Skin epidermis (tissue), 12 donors: Measurements from ENCODE around the gene SYVN1.
"Not testable (repeated sequence)": the region's sequence is repeated elsewhere in the genome, so short reads cannot be mapped to it uniquely, and the experiment has no call there.

Experiments
- H3K27ac ChIP-seq, 21 experiments: fragments of 200-600 bp; sonication (generic) in 11 of 21; one replicate each; pipeline ENCODE4 v1.5.0; 2020; ENCODE audit warnings: mild to moderate bottlenecking in 3 of 21, inconsistent platforms in 2 of 21, moderate library complexity in 2 of 21
- H3K4me3 ChIP-seq, 7 experiments: fragments of 200-600 bp; sonication (generic) in 2 of 7; one replicate each; pipeline ENCODE4 v1.5.0; 2020; ENCODE audit warnings: inconsistent platforms in 2 of 7, mild to moderate bottlenecking in 2 of 7, moderate library complexity in 1 of 7

Gene SYVN1

DNA sequence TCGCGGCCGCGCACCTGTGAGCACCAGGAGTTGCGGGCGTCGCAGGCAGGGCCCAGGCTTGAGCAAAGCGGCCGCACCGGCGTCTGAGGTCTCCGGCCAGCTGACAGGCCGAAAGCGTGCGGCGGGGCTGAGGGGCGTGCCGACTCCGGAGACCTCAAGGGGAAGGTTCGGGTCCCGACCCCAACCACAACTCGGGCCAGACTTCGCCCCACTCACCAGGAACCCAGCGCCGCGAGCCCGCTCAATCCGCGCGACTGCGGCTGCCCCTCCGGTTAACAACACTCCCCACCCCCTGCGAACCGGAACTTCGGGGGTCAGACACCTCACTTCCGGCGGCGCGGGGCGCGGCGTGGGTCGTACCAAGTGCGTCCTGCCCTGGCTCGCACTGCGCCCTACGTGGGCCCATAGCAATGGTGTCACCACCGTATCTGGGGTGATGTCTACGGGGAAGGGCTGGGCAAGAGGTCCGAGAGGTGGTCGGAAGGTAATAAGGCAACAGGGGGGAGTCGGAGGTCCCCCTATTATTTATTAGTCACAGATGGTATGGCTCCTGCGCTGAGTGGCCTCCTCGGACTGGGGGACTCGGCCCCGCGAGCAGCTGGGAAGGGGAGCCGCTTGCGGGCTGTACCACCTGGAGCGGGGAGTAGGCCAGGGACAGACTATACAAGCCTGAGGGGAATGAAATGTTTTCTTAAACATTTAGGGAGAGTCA is at the start of gene SYVN1:
TSS of gene SYVN1 (minus strand) at position 280 of the 712 bp plus-strand sequence. CDS start 918 bp downstream, outside the sequence.
- Histone ChIP-seq H3K4me3 (peak within 1 kb of the TSS; percentile 72 to 97 (median 92)), H3K27ac (peak within 1 kb of the TSS; percentile 76 to 100 (median 98))

DNA sequence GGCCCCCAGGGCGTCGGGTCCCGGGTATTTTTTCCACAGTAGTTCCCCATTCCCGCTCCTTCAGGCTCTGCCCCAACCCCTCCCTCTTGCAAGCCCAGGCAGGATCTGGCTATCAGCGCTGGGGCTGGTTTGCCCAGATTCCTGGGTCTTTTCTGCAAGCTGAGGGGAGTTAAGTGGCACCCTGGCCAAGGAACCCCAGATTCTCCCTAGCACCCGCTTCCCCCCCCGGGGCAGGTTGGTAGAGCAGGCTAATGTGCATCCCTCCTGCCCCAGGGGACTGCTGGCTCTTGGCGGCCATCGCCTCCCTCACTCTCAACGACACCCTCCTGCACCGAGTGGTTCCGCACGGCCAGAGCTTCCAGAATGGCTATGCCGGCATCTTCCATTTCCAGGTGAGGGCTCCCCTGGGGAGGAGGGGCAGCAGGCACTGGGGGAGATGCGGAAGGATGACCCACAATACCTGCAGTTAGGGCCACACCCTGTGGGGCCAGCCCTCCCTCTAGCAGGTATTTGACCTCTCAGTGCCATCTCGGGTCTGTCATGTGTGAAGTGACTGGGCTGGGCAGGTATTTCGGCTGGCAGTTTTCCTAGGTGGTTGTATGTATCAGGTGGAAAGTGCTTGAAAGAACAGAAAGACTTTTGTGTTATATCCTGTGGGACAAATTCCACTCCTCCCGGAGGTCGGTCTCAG is 49.0 kb upstream of the SYVN1 start:
- H3K4me3 ChIP-seq, result peak overlapping the region; percentile 60 to 98 (median 83)
- H3K27ac ChIP-seq, result peak overlapping the region in 18 of 21 experiments; percentile 79 to 100 (median 96)

DNA sequence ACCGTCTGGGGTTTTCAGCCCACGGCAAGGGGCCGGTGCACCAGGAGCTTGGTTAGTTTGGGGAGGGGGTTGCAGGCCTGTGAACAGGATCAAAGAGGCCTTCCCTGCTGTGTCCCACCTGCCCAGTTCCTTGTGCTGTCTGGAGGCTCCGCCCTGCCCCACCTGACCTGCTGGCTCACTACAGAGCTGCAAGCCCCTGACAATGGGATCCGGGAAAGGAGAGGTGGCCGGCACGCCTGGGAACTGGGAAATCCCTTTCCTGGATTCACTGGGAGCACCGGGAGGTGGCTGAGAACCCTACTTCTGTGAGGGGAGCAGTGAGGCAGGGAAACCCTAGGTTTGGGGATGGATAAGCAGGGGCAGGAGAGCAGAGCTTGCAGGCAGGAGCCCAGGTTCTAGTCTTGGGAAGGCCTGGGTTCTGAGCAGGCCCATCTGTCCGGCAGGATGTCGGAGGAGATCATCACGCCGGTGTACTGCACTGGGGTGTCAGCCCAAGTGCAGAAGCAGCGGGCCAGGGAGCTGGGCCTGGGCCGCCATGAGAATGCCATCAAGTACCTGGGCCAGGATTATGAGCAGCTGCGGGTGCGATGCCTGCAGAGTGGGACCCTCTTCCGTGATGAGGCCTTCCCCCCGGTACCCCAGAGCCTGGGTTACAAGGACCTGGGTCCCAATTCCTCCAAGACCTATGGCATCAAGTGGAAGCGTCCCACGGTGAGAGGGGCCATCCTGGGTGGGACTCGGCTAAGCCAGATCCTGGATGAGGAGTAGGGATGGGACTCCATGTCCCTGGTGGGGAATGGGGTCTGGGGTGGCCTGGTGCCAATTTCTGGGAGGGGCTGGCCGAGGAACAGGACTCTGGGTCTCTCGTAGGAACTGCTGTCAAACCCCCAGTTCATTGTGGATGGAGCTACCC is 48.2 kb upstream of the SYVN1 start:
- Histone ChIP-seq H3K27ac (peak overlapping the region; percentile 79 to 100 (median 96)), H3K4me3 (peak overlapping the region; percentile 60 to 98 (median 83))

DNA sequence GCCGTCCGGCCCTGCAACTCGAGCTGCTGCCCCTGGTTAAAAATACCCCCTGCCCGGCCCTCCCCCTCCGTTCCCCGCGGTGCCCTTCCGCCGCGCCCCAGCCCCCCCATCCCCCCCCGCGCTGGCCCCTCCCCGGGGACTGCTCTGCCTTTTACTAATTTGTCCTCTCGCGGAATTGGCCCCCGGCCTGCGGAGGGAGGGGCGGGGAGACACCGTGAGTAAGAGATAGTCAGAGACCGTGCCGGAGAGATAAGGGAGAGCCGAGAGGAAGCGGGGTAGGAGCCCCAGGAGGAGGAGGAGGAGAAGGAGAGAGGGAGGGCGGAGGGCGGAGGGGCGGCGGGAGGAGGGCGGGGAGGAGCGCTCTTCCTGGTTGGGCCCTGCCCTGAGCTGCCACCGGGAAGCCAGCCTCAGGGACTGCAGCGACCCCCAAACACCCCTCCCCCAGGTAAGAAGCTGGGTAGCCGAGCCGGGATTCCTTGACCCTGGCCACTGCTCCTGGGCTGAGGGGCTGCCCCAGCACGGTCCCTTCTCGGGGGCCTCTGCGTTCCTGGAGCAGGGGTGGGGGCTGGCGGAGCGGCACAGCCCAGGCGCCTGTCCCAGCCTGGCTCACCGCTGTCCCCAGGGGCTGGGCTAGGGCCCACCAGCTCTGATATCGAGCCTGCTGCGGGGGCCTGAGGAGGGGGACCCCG is 47.4 kb upstream of the SYVN1 start, which contains the start of gene CAPN1:
TSS of gene CAPN1 (plus strand) at position 360 of the 689 bp plus-strand sequence. CDS start 774 bp downstream, outside the sequence.
- H3K4me3 ChIP-seq, result peak within 1 kb of the TSS; percentile 60 to 98 (median 83)

DNA sequence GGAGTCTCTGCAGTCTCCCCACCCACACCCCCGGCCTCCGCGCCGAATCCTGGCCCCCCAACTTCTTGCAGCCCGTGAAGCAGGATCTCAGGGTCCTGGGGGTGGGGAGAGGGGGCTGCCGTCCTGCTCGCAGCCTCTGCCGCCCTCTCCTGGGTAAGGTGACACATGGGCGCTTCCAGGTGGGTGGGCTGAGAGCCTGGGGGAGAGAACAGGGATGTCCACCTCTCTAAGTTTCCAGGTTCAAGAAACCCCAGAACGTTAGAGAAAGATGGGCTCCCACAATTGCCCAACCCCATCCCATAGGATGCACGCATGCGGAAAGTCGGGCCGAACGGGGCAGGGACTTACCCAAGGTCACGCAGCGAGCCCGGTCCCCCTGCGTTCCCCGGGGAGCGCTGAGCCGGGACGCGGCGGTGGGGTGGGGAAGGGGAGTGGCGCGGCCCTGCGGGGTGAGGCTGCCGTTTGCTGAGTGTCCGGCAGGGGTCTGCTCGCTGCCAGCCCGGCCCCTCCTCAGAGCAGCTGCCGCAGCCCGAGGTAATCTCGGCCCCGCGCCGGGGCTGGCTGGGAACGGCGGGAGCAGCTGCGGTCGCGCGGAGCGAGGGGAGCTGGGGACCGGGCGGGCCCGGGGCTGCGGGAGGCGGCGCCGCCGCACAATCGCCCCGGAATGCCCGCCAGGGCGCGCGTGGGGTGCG is 46.7 kb upstream of the SYVN1 start:
- H3K27ac ChIP-seq, result peak overlapping the region; percentile 69 to 100 (median 96)
- H3K4me3 ChIP-seq, result peak overlapping the region; percentile 60 to 98 (median 83)

More for the DNA sequence above, 47.4 kb upstream of the SYVN1 start, which contains the start of gene CAPN1:
- H3K27ac ChIP-seq, result peak within 1 kb of the TSS; percentile 79 to 100 (median 96)

DNA sequence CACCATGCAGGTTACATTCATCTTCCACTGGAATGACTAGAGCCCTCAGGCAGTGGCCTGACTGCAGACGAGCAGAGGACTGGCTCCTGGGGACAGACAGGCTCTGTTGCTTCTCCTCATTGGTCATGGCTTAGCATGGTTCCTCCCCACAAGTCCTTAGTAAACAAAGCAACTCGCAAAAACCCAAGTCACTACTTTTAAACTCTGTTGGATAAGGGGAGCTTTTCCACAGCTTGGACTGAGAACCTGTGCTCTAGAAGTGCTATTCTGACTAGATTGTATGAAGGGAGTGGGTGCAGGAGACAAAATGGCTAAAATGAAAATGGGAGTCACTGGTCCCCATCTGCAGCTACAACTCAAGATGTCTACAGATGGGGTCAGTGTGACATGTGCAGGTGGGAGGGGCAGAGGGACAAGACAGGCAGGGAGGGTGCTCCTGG is 40.3 kb upstream of the SYVN1 start:
- H3K27ac ChIP-seq, H3K4me3 ChIP-seq: not testable (repeated sequence)

DNA sequence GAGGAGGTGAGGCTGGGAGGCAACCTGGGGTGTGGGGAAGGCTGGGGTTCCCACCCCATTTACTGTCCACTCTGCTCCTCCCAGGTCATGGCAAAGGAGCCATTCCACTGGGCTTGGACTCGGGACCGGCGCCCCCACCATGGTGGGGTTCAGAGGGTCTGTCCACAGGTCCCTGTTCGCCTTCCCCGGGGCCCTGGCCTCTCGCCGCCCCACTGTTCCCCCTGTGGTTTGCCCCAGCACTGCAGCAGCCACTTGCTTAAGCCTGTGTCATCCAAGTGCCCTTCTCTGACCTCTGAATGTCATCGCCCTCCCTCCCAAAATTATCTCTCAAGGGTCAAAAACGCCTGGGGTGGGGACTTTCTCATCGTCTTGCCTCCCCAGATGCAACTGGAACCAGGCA is 38.3 kb upstream of the SYVN1 start:
- no peak overlapping the region for H3K4me3 ChIP-seq
- no peak overlapping the region for H3K27ac ChIP-seq

DNA sequence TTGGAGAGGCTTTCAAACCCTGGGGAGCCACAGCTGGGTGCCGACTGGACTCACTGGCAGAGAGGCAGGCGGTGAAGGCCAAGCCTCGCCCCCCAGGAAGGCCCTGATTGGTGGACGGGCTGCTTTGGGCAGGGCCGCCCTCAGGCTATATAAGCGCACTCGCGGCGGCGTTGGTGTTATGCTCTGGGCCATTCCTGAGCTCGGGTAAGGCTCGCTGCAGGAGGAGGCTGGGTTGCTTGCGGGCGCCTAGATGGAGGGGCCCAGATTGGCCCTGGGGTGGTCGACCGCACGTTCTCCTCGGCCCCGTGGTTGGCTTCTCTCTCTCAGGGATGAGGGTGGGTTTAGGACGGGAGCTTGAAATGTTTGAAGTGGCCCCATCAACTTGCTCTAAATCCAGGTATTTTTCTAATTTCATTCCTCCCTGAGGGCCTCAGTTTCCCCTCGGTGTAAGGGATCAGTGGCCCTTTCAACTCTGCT is 35.8 kb upstream of the SYVN1 start, which contains the start of gene SPDYC:
TSS of gene SPDYC (plus strand) at position 176 of the 477 bp plus-strand sequence. CDS start 1,125 bp downstream, outside the sequence.
- no peak within 1 kb of the TSS for H3K4me3 ChIP-seq
- peak within 1 kb of the TSS in 3 of 21 experiments; percentile 6 to 27 (median 10) for H3K27ac ChIP-seq

DNA sequence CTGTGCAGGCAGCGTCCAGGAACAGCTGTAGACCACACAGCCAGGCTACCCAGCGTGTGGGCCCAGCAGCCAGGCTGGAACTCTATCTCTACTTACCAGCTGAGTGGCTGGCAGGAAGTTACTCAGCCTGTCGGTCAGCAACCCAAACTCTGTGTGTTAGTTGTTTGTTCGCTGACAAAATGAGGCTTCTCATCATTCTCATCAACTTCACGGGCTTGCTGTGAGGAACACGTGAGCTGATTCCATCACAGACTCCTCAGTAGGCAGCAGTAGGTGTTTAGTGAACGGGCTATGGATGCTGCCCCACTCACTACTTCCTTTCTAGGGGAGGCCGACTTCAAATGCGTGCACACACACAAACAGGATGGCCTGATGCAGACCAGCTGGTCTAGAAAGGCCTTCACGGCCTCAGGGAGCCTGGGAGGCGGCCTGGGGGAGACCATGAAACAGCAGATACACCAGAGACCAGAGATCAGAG is 34.9 kb upstream of the SYVN1 start:
- H3K4me3 ChIP-seq, result no peak overlapping the region
- H3K27ac ChIP-seq, result peak overlapping the region in 3 of 21 experiments; percentile 6 to 27 (median 10)

DNA sequence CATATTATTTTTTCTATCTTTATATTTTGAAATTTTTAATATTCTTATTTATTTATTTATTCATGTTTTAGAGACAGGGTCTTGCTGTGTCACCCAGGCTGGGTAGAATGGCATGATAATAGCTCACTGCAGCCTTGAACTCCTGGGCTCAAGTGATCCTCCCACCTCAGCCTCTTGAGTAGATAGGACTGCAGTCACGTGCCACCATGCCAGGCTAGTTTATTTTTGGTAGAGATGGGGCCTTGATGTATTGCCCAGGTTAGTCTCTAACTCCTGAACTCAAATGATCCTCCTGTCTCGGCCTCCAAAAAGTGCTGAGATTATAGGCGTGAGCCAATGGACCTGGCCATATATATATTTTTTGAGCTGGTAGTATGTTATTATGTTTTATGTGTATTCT is 33.3 kb upstream of the SYVN1 start:
- Histone ChIP-seq H3K4me3 (no peak overlapping the region), H3K27ac (no peak overlapping the region)

DNA sequence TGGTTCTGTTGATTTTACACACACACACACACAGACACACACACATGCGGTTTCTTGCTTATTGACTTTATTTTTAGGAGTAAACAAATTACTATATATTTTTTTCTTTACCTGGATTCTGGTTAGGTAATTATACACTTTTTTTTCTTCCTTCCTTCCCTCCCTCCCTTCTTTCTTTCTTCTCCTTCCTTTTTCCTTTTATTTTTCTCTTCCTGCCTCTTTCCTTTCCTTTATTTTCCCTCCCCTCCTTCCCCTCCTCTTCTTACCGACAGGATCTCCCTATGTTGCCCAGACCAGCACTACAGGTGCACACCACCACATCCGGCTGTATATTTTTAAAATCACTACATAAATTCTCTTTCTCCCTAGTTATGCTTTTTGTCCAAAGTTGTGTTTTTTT is 32.6 kb upstream of the SYVN1 start:
- Histone ChIP-seq H3K27ac (no peak overlapping the region), H3K4me3 (no peak overlapping the region)

DNA sequence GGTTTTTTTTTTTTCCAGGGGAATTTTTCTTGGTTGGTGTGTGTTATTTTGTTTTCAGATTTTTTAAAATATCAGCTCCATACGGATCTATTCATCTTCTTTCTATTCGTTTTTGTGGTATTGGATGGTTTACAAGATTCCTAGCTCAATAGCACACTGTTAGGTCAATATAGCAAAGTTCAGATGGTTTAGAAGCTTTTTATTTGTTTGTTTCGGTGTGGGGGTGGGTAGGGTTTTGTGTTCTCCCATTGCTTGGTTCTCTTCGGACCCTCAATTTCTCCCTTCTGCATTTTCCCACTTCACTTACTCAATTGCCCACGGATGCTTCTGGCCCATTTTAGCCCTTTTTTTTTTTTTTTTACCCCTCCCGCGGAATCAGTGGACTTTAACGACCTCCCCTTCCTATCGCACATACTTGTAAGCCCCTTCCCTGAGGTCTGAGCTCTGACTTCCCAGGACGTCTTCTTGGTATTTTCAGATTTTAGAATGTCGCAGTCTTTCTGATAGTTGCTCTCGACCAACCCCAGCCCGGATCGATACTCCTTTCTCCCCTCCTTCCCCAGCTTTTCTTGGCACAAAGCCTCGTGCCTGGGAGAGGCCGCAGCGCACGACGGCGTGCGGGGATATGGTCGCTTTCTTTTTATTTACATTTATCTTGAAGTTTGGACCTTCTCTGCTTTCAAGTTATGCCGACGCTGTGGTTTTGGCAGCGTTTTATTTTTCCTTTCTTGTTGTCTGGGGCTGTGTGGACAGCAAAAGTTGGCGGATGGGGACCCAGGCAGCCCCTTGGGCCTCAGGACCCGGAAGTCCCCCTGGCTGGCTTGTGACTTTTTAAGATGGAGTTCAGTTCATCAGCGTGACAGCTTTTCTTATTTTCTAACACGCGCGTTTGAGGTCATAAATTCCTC is 31.3 kb upstream of the SYVN1 start:
- H3K27ac ChIP-seq, result peak overlapping the region in 5 of 21 experiments; percentile 15 to 53 (median 32)
- no peak overlapping the region for H3K4me3 ChIP-seq

DNA sequence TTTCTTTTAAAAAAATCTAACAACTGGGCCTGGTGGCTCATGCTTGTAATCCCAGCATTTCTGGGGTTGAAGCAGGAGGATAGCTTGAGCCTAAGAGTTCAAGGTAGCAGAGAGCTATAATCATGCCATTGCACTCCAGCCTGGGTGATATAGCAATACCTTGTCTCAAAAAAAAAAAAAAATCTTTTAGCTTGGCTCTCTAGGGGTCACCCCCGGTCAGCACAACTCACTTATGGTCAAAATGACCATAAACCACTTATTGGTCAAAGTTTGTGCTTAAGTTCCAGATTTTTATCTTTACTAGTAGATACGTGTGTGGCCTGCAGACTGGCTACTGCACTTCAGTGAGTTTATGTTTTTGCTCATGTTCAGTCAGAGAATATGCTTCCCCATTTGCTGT is 29.4 kb upstream of the SYVN1 start:
- H3K4me3 ChIP-seq, result no peak overlapping the region
- H3K27ac ChIP-seq, result no peak overlapping the region

DNA sequence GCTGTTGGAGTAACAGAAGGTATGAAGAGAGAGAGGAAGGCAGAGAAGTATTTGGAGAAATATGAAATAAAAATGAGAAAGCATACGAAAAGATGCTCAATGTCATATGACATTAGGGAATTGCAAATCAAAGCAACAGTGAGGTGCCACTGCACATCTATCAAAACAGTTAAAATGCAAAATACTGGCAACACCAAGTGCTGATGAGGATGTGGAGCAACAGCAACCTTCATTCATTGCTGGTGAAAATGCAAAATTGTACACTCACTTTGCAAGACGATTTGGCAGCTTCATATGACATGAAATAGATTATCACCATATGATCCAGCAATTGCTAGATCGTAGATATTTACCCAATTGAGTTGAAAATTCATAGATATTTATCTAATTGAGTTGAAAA is 26.3 kb upstream of the SYVN1 start:
- no peak overlapping the region for H3K4me3 ChIP-seq
- no peak overlapping the region for H3K27ac ChIP-seq

DNA sequence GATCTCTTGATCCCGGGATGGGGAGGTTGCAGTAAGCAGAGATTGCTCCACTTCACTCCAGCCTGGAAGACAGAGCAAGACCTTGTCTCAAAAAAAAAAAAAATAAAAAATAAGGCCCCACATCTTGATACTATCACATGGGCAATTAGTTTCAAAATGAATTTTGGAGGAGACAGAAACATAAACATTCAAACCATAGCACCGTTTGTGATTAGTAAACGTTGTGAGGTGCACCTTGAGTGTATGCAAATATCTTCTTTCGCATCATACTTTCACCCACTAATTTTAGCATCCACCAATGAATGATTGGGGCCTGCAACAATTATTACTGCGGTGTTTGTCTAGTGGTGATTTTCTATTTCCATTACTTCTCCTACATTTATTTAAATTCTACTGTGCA is 24.7 kb upstream of the SYVN1 start:
- Histone ChIP-seq H3K4me3 (no peak overlapping the region), H3K27ac (no peak overlapping the region)

DNA sequence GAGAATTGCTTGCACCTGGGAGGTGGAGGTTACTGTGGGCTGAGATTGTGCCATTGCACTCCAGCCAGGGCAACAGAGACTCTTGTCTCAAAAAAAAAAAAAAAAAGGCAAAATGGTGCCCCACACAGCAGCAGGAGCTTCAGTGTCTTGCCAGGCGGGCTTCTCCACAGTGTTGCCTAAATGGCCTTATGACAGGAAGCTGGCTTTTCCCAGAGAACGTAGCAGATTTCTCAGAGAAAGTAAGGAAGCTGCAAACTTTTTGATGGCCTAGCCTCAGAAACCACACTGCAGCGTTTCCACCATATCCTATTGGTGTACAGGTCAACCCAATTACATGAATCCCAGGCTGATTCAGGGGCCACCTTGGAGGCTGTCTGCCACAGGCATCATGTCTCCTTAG is 23.0 kb upstream of the SYVN1 start:
- no peak overlapping the region for H3K4me3 ChIP-seq
- no peak overlapping the region for H3K27ac ChIP-seq

DNA sequence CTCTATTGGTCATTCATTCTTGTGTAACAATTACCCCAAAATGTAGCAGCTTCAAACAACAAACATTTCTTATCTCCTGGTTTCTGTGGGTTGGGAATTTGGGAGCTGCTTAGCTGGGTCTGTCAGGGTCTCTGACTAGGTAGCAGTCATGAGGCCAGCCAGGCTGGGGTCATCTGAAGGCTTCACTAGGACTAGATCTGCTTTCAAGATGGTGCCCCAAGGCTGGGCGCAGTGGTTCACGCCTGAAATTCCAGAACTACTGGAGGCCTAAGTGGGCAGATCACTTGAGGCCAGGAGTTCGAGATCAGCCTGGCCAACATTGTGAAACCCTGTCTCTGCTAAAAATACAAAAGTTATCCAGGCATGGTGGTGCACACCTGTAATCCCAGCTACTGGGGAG is 22.6 kb upstream of the SYVN1 start:
- no peak overlapping the region for H3K4me3 ChIP-seq

More for the DNA sequence above, 22.6 kb upstream of the SYVN1 start:
- H3K27ac ChIP-seq, result no peak overlapping the region
